NCI-H2196 treated with DMSO at 0.1 percent for 48 hours (cell line): ENCODE data around the gene VSIR.

Experiments
- DNase-seq: peaks from one replicate; lab custom pipeline; 2025; ENCODE audit not compliant: unreplicated experiment; lab: John Stamatoyannopoulos, UW

VSIR gene

GRCh38 chr10:71731791-71732190 lies 41.5 kb downstream of the VSIR start:
- no peak for DNase-seq

GRCh38 chr10:71729161-71729636 lies 44.1 kb downstream of the VSIR start:
- DNase-seq, result no peak

GRCh38 chr10:71727738-71728737 lies 45.3 kb downstream of the VSIR start:
- peak; percentile 0 for DNase-seq

GRCh38 chr10:71727105-71727737 lies 46.1 kb downstream of the VSIR start:
- no peak for DNase-seq

- no peak for DNase-seq
Measured at GRCh38 chr10:71726580-71727104, 46.7 kb downstream of the VSIR start.

GRCh38 chr10:71725998-71726579 lies 47.2 kb downstream of the VSIR start:
- no peak for DNase-seq

GRCh38 chr10:71725249-71725648 lies 48.1 kb downstream of the VSIR start:
- DNase-seq, result no peak

- no peak for DNase-seq
Measured at GRCh38 chr10:71724539-71724938, 48.8 kb downstream of the VSIR start.

- DNase-seq, result no peak
Measured at GRCh38 chr10:71723311-71723710, 50.0 kb downstream of the VSIR start.

GRCh38 chr10:71722849-71723248 lies 50.5 kb downstream of the VSIR start:
- no peak for DNase-seq

- no peak for DNase-seq
Measured at GRCh38 chr10:71721313-71721712, 52.0 kb downstream of the VSIR start.

GRCh38 chr10:71720288-71720687 lies 53.0 kb downstream of the VSIR start:
- no peak for DNase-seq

GRCh38 chr10:71719464-71720201 lies 53.7 kb downstream of the VSIR start, which contains the start of gene C10orf105:
Gene C10orf105, minus strand, starts transcription at chr10:71719778. Its CDS starts 3,441 bp downstream, at chr10:71716337.
- no peak for DNase-seq

- DNase-seq, result no peak
Measured at GRCh38 chr10:71719042-71719441, 54.3 kb downstream of the VSIR start.

- no peak for DNase-seq
Measured at GRCh38 chr10:71718165-71718698, 55.1 kb downstream of the VSIR start.

- no peak for DNase-seq
Measured at GRCh38 chr10:71717551-71717951, 55.8 kb downstream of the VSIR start.

GRCh38 chr10:71717056-71717455 lies 56.3 kb downstream of the VSIR start:
- no peak for DNase-seq

GRCh38 chr10:71716426-71716825 lies 56.9 kb downstream of the VSIR start:
- DNase-seq, result no peak

GRCh38 chr10:71715860-71716259 lies 57.5 kb downstream of the VSIR start:
- DNase-seq, result no peak

- DNase-seq, result no peak
Measured at GRCh38 chr10:71715026-71715425, 58.3 kb downstream of the VSIR start.
